ENCODE results near the gene B3GAT3. TPM values are rescaled to one million over a fixed set of nuclear protein-coding genes. Genes with fewer than 3 reads are reported as not detected.
"Not testable (repeated sequence)": the region's sequence is repeated elsewhere in the genome, so short reads cannot be mapped to it uniquely, and the experiment has no call there.

The B3GAT3 gene
- total RNA-seq, 1 experiment from 2014 or later: 65.8 TPM

DNA sequence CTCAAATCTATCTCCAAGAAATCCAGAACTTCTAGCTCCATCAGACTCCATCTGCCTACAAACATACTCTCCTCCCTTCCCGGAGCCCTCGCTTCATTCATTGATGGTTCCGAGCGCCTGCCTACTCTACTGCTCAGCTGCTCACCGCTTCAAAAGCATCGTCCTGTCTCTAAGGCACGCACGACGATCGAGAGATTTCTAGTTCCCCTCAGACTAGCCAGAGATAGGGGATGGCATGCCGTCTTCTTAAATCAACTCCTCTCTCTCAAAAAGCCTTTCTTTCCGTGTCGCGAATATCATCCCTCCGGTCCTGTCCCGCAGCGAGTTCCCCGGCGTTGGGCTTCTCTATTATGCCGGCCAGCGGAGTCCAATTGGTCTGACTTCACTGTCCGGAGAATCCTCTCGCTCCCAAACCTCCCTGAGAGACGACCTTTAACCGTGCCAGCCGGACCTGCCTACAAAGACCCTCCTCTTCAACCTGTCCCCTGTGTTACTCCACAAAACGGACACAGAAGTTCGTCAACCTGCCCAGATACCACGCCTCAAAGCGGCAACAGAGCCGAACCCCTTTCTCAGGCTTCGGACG lies 48.7 kb downstream of the B3GAT3 start:
- H3K9me3 ChIP-seq (ENCODE audit: low read length): no peaks in the 10 kb centered on the region
- intact Hi-C loops (cut with micrococcal nuclease): no loop called here

DNA sequence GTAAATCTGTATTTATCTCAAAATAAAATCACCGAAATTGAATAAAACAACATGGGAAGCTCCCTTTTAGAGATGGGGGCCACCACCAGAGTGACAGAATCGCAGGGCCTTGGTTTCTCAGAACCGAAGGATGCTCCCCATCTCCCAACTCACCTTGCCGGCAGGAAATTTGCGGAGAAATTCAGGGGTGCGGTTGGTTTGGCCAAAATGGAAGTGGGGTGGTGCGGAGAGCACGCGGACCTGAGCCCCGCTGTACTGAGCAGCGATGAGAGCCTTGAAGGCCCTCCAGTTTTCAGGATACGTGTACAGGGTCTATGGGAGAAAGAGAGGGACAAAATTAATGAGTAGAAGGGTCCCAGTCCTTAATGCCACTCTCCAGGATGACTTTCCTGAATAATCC lies 49.4 kb downstream of the B3GAT3 start:
- Histone ChIP-seq H3K4me1 (ENCODE audit: insufficient read depth, low read length) (peaks cover 36% of the 10 kb centered on the region), H3K27ac (ENCODE audit: low read length) (no peak overlapping the region), H3K36me3 (ENCODE audit: low read depth, low read length) (peaks cover 54% of the 10 kb centered on the region), H3F3A (ENCODE audit: low read length, unreplicated experiment) (no peaks in the 10 kb centered on the region), H2AFZ (ENCODE audit: low read length) (no peak overlapping the region), H3K27me3 (ENCODE audit: low read length) (no peaks in the 10 kb centered on the region), H3K9me2 (replicated peaks; ENCODE audit: low read length) (no peaks in the 10 kb centered on the region), H3K9ac (ENCODE audit: low read length) (peak overlapping the region; percentile 98), H3K79me2 (ENCODE audit: low read length) (peaks cover 86% of the 10 kb centered on the region), H3K4me2 (ENCODE audit: low read length) (peak overlapping the region; percentile 80), H3K4me3 (ENCODE audit: low read length) (peak overlapping the region; percentile 94), H3K9me3 (ENCODE audit: low read length) (no peaks in the 10 kb centered on the region), H4K20me1 (ENCODE audit: low read length) (peaks cover 35% of the 10 kb centered on the region)
- ChIA-PET CTCF (no interaction called here), POLR2A (ENCODE audit: unreplicated experiment) (no interaction called here)
- BruUV-seq (replicated peaks): no TSS peak
- no peak for TF ChIP-seq EZH2 (IDR thresholded peaks at IDR 0.05; ENCODE audit: low read length, unreplicated experiment)
- ATAC-seq (no peak), DNase-seq (no peak)
- intact Hi-C loops (cut with micrococcal nuclease): no loop called here

More for the DNA sequence above, 48.7 kb downstream of the B3GAT3 start:
- no peak for TF ChIP-seq EZH2phosphoT487 (IDR thresholded peaks at IDR 0.05; ENCODE audit: borderline replicate concordance, low read length)
- TF ChIP-seq, protein P1, sequence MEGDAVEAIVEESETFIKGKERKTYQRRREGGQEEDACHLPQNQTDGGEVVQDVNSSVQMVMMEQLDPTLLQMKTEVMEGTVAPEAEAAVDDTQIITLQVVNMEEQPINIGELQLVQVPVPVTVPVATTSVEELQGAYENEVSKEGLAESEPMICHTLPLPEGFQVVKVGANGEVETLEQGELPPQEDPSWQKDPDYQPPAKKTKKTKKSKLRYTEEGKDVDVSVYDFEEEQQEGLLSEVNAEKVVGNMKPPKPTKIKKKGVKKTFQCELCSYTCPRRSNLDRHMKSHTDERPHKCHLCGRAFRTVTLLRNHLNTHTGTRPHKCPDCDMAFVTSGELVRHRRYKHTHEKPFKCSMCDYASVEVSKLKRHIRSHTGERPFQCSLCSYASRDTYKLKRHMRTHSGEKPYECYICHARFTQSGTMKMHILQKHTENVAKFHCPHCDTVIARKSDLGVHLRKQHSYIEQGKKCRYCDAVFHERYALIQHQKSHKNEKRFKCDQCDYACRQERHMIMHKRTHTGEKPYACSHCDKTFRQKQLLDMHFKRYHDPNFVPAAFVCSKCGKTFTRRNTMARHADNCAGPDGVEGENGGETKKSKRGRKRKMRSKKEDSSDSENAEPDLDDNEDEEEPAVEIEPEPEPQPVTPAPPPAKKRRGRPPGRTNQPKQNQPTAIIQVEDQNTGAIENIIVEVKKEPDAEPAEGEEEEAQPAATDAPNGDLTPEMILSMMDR (conservative IDR thresholded peaks at IDR 0.05; ENCODE audit: low read depth, low read length): no peak
- TF ChIP-seq EZH2 (IDR thresholded peaks at IDR 0.05; ENCODE audit: low read length, unreplicated experiment): no peak
- CTCF ChIA-PET: interaction anchor here (1.0 to 1.6 kb wide), 4 partner anchors 13 to 180 kb away, joined by 3 to 7 read pairs (median 6); partner anchors contain the start of gene TUT1
- H3K4me2 ChIP-seq (ENCODE audit: low read length): peak overlapping the region; percentile 80
- H3K9ac ChIP-seq (ENCODE audit: low read length): peak overlapping the region; percentile 98
- peak overlapping the region; percentile 49 for H3K27ac ChIP-seq (ENCODE audit: low read length)
- peaks cover 81% of the 10 kb centered on the region for H3K79me2 ChIP-seq (ENCODE audit: low read length)
- ATAC-seq (no peak; the same call in 1 of the 2 replicates), DNase-seq (no peak)
- peaks cover 33% of the 10 kb centered on the region for H4K20me1 ChIP-seq (ENCODE audit: low read length)
- BruUV-seq (replicated peaks): TSS peak; percentile 74
- H3K36me3 ChIP-seq (ENCODE audit: low read depth, low read length): peaks cover 52% of the 10 kb centered on the region
- H2AFZ ChIP-seq (ENCODE audit: low read length): peak overlapping the region; percentile 74
- POLR2A ChIA-PET (ENCODE audit: unreplicated experiment): interaction anchor here (0.6 to 1.3 kb wide), 11 partner anchors 12 to 180 kb away, joined by 3 to 23 read pairs (median 5); partner anchors contain the start of genes AHNAK, B3GAT3, C11orf98 and CSKMT
- H3K4me1 ChIP-seq (ENCODE audit: insufficient read depth, low read length): peaks cover 36% of the 10 kb centered on the region
- no peaks in the 10 kb centered on the region for H3K9me2 ChIP-seq (replicated peaks; ENCODE audit: low read length)
- no peaks in the 10 kb centered on the region for H3K27me3 ChIP-seq (ENCODE audit: low read length)
- no peaks in the 10 kb centered on the region for H3F3A ChIP-seq (ENCODE audit: low read length, unreplicated experiment)
- peak overlapping the region; percentile 94 for H3K4me3 ChIP-seq (ENCODE audit: low read length)

DNA sequence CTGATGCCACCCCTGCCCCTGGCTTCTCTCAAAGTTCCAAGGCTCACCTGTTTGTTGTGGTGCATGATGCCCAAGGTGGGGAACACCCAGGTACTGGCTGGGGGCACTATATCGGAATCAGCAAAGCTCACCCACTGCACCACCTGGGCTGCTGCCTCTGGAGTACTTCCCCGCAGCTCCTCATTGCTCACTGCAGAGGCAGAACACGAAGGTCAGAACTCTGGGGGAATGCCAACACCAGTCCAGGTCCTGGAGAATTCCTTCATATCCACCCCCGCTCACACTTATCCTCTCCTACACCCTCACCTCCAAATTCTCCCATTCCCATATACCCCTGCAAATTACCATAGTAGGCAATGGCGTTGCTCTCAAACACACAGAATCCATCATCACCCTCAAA lies 50.3 kb downstream of the B3GAT3 start:
- CTCF ChIA-PET: interaction anchor here (1.0 kb wide), 1 partner anchor 29 kb away, joined by 3 read pairs; no protein-coding TSS in a partner anchor
- H3K27ac ChIP-seq (ENCODE audit: low read length); H3K27me3 ChIP-seq (ENCODE audit: low read length); DNase-seq; H3K9me2 ChIP-seq (replicated peaks; ENCODE audit: low read length); H3F3A ChIP-seq (ENCODE audit: low read length, unreplicated experiment); BruUV-seq (replicated peaks); intact Hi-C loops (cut with micrococcal nuclease); ATAC-seq; H3K9me3 ChIP-seq (ENCODE audit: low read length); POLR2A ChIA-PET (ENCODE audit: unreplicated experiment); H2AFZ ChIP-seq (ENCODE audit: low read length): not testable (repeated sequence)
- Histone ChIP-seq H3K9ac (ENCODE audit: low read length) (peak overlapping the region; percentile 98), H3K4me3 (ENCODE audit: low read length) (peak overlapping the region; percentile 94), H3K4me2 (ENCODE audit: low read length) (peak overlapping the region; percentile 80), H4K20me1 (ENCODE audit: low read length) (peaks cover 45% of the 10 kb centered on the region), H3K4me1 (ENCODE audit: insufficient read depth, low read length) (peaks cover 36% of the 10 kb centered on the region), H3K79me2 (ENCODE audit: low read length) (peaks cover 95% of the 10 kb centered on the region), H3K36me3 (ENCODE audit: low read depth, low read length) (peaks cover 61% of the 10 kb centered on the region)

DNA sequence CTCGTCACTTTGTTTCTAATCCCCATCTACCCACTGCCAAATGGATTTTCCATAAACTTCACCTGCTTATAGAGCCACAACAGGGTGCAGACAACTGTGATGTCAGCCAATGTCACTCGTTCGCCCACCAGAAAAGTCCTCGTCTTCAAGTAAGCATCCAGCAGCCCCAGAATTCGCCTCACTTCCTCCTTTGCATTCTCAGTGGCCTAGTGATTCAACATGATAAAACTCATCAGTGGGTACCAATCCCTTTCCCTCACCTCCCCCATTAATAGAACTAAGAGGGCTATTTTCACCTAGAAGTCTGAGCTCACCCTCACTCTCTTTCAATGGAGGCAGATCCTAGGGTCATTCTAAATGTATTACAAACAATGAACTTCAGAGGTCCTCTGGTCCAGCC lies 50.9 kb downstream of the B3GAT3 start:
- ChIA-PET CTCF (interaction anchor here (1.0 kb wide), 1 partner anchor 28 kb away, joined by 3 read pairs; no protein-coding TSS in a partner anchor), POLR2A (ENCODE audit: unreplicated experiment) (interaction anchor here (0.6 kb wide), 1 partner anchor 95 kb away, joined by 5 read pairs; no protein-coding TSS in a partner anchor)
- H2AFZ ChIP-seq (ENCODE audit: low read length); H3K27ac ChIP-seq (ENCODE audit: low read length); ATAC-seq; BruUV-seq (replicated peaks); H3F3A ChIP-seq (ENCODE audit: low read length, unreplicated experiment); DNase-seq; H3K9me3 ChIP-seq (ENCODE audit: low read length); H3K9me2 ChIP-seq (replicated peaks; ENCODE audit: low read length); H3K27me3 ChIP-seq (ENCODE audit: low read length); intact Hi-C loops (cut with micrococcal nuclease); H3K9ac ChIP-seq (ENCODE audit: low read length): not testable (repeated sequence)
- Histone ChIP-seq H4K20me1 (ENCODE audit: low read length) (peaks cover 50% of the 10 kb centered on the region), H3K4me2 (ENCODE audit: low read length) (peak overlapping the region; percentile 80), H3K4me1 (ENCODE audit: insufficient read depth, low read length) (peaks cover 34% of the 10 kb centered on the region), H3K79me2 (ENCODE audit: low read length) (peaks cover 95% of the 10 kb centered on the region), H3K36me3 (ENCODE audit: low read depth, low read length) (peaks cover 61% of the 10 kb centered on the region), H3K4me3 (ENCODE audit: low read length) (peak overlapping the region; percentile 94; the same call in 1 of the 2 replicates)

All from PC-3 (cell line).